Prostate gland (tissue), 2 donors: ENCODE measurements around the gene TMEM178B. TPM values are rescaled to one million over a fixed set of nuclear protein-coding genes. Genes with fewer than 3 reads are reported as not detected.

Experiments used
- DNase-seq: peaks from one replicate; pipeline ENCODE4 v3.0.0-alpha.2; 2019; ENCODE audit warnings: low spot score
- H3K27ac ChIP-seq, 2 donors: fragments of 200-600 bp; sonication (generic); 2 replicates each; pipeline ENCODE4 v1.5.1; 2017 to 2019
- H3K27me3 ChIP-seq: fragments of 200-600 bp; sonication (generic); replicated peaks from 2 replicates; pipeline ENCODE4 v1.5.1; 2019; ENCODE audit not compliant: insufficient read depth
- H3K36me3 ChIP-seq, 2 donors: fragments of 200-600 bp; sonication (generic); 1 replicate in 1 of 2; 2 replicates in 1 of 2; pipeline versions ENCODE4 v1.5.1 to v1.8.1; 2017 to 2019
- H3K4me1 ChIP-seq: fragments of 200-600 bp; sonication (generic); replicated peaks from 2 replicates; pipeline ENCODE4 v1.5.1; 2019
- H3K4me3 ChIP-seq, 2 donors: fragments of 200-600 bp; sonication (generic); 2 replicates each; pipeline ENCODE4 v1.5.1; 2017 to 2019
- H3K9me3 ChIP-seq: fragments of 200-600 bp; sonication (generic); 2 replicates; pipeline ENCODE4 v1.5.1; 2017
- CTCF ChIP-seq, 4 experiments: fragments of 200-600 bp in 2 of 4; fragments of 450-650 bp in 2 of 4; sonication (generic) in 2 of 4; IDR thresholded peaks; 1 replicate in 3 of 4; 2 replicates in 1 of 4; pipeline ENCODE4 v1.5.1; 2016 to 2019; ENCODE audit warnings: antibody characterized with exemption in 4 of 4, mild to moderate bottlenecking in 2 of 4, moderate library complexity in 2 of 4
- POLR2A ChIP-seq: fragments of 450-650 bp; IDR thresholded peaks from one replicate; pipeline ENCODE4 v1.6.1; 2016; ENCODE audit warnings: antibody characterized with exemption, mild to moderate bottlenecking
- POLR2AphosphoS5 ChIP-seq: sonication (generic); formaldehyde crosslinking; IDR thresholded peaks from one replicate; pipeline ENCODE4 v1.6.1; 2017; ENCODE audit warnings: antibody characterized with exemption
- WGBS: methylation state at CpG from one replicate; pipeline ENCODE4 v1.1.5; 2018; 5-methylcytosine and 5-hydroxymethylcytosine counted together
- intact Hi-C: fragments of 100-400 bp; cut with DNase I; formaldehyde crosslinking; loops from one replicate; pipeline ENCODE4 v1.14.2; 2022
- total RNA-seq, 2 donors: library from RNA; depleted of rRNA; stranded (reverse); fragments of >200 nt; gene quantifications; one replicate each; pipeline ENCODE4 v1.1.0, GENCODE V29; 2016

TMEM178B gene
- total RNA-seq, 2 donors from 2014 or later = 3.4 to 5.2 TPM

GRCh38 chr7:141268614-141269013 is 194.8 kb downstream of the TMEM178B start:
- no peak for TF ChIP-seq POLR2AphosphoS5
- no peak for TF ChIP-seq POLR2A
- TF ChIP-seq CTCF (IDR thresholded peaks at IDR 0.05) = no peak
- intact Hi-C loops = no loop called here
- no peak for DNase-seq
- H3K4me3 ChIP-seq = no peak overlapping the region
- no peaks in the 10 kb centered on the region for H3K9me3 ChIP-seq
- 59% methylated on average over 3 of the region's 3 CpGs for WGBS
- H3K36me3 ChIP-seq = no peaks in the 10 kb centered on the region
- H3K4me1 ChIP-seq = no peaks in the 10 kb centered on the region
- no peak overlapping the region for H3K27ac ChIP-seq
- no peaks in the 10 kb centered on the region for H3K27me3 ChIP-seq

- no peaks in the 10 kb centered on the region for H3K27me3 ChIP-seq
- intact Hi-C loops = no loop called here
- H3K4me3 ChIP-seq = no peak overlapping the region
- no peak for DNase-seq
- no peaks in the 10 kb centered on the region for H3K9me3 ChIP-seq
- H3K36me3 ChIP-seq = no peaks in the 10 kb centered on the region
- H3K27ac ChIP-seq = no peak overlapping the region
- no peaks in the 10 kb centered on the region for H3K4me1 ChIP-seq
- 89% methylated on average over 4 of the region's 4 CpGs for WGBS
- no peak for TF ChIP-seq POLR2A
- TF ChIP-seq POLR2AphosphoS5 = no peak
- no peak for TF ChIP-seq CTCF (IDR thresholded peaks at IDR 0.05)
These were observed 197.6 kb downstream of the TMEM178B start for GRCh38 chr7:141271451-141271850.

- Histone ChIP-seq H3K27me3 (no peaks in the 10 kb centered on the region), H3K4me1 (no peaks in the 10 kb centered on the region), H3K9me3 (no peaks in the 10 kb centered on the region), H3K36me3 (no peaks in the 10 kb centered on the region), H3K4me3 (no peak overlapping the region), H3K27ac (no peak overlapping the region)
- DNase-seq = no peak
- no peak for TF ChIP-seq CTCF (IDR thresholded peaks at IDR 0.05)
- TF ChIP-seq POLR2A = no peak
- no peak for TF ChIP-seq POLR2AphosphoS5
- intact Hi-C loops = no loop called here
- 58% methylated on average over 2 of the region's 2 CpGs for WGBS
These were observed 198.6 kb downstream of the TMEM178B start for GRCh38 chr7:141272417-141272816.

GRCh38 chr7:141275350-141275749 is 201.5 kb downstream of the TMEM178B start:
- H3K4me3 ChIP-seq = no peak overlapping the region
- no peaks in the 10 kb centered on the region for H3K36me3 ChIP-seq
- 54% methylated on average over 2 of the region's 2 CpGs for WGBS
- H3K27me3 ChIP-seq = no peaks in the 10 kb centered on the region
- no peaks in the 10 kb centered on the region for H3K4me1 ChIP-seq
- no peak for TF ChIP-seq POLR2AphosphoS5
- no peak for TF ChIP-seq CTCF (IDR thresholded peaks at IDR 0.05)
- no peak for TF ChIP-seq POLR2A
- no peak overlapping the region for H3K27ac ChIP-seq
- no peak for DNase-seq
- intact Hi-C loops = no loop called here
- H3K9me3 ChIP-seq = no peaks in the 10 kb centered on the region

- WGBS = 85% methylated on average over 4 of the region's 4 CpGs
- Histone ChIP-seq H3K4me1 (no peaks in the 10 kb centered on the region), H3K9me3 (no peaks in the 10 kb centered on the region), H3K27ac (no peak overlapping the region), H3K27me3 (no peaks in the 10 kb centered on the region), H3K4me3 (no peak overlapping the region), H3K36me3 (no peaks in the 10 kb centered on the region)
- DNase-seq = no peak
- intact Hi-C loops = no loop called here
- TF ChIP-seq POLR2A (no peak), CTCF (IDR thresholded peaks at IDR 0.05) (no peak), POLR2AphosphoS5 (no peak)
These were observed 202.2 kb downstream of the TMEM178B start for GRCh38 chr7:141276031-141276430.
